Kidney capillary endothelial cell (primary cell): ENCODE data around the gene RALA.
A peak's percentile ranks its signal among the peaks of the same experiment; 100 is the strongest.
"Not testable (repeated sequence)": the region's sequence is repeated elsewhere in the genome, so short reads cannot be mapped to it uniquely, and the experiment has no call there.

Experiments
- DNase-seq: peaks from one replicate; pipeline ENCODE4 v3.0.0-alpha.2; 2018; ENCODE audit warnings: low spot score

The RALA gene

GRCh38 chr7:39727231-39728012 lies 104.0 kb downstream of the RALA start:
- DNase-seq = no peak

- peak; percentile 97 for DNase-seq
Observed at GRCh38 chr7:39732837-39733804, 109.7 kb downstream of the RALA start.

- peak; percentile 78 for DNase-seq
Observed at GRCh38 chr7:39733881-39734632, 110.7 kb downstream of the RALA start.

- DNase-seq = no peak
Observed at GRCh38 chr7:39734633-39735004, 111.2 kb downstream of the RALA start.

GRCh38 chr7:39735903-39736302 lies 112.5 kb downstream of the RALA start:
- no peak for DNase-seq

GRCh38 chr7:39741942-39742623 lies 118.7 kb downstream of the RALA start:
- peak; percentile 75 for DNase-seq

GRCh38 chr7:39744620-39745019 lies 121.2 kb downstream of the RALA start:
- no peak for DNase-seq

GRCh38 chr7:39745320-39745719 lies 121.9 kb downstream of the RALA start:
- DNase-seq = no peak

- DNase-seq = peak; percentile 69
Observed at GRCh38 chr7:39746103-39746819, 122.9 kb downstream of the RALA start.

- DNase-seq = peak; percentile 43
Observed at GRCh38 chr7:39749177-39749576, 125.8 kb downstream of the RALA start.

GRCh38 chr7:39749717-39750116 lies 126.3 kb downstream of the RALA start:
- DNase-seq = no peak

GRCh38 chr7:39750253-39751077 lies 127.1 kb downstream of the RALA start:
- no peak for DNase-seq

- DNase-seq = not testable (repeated sequence)
Observed at GRCh38 chr7:39753237-39753636, 129.9 kb downstream of the RALA start.

GRCh38 chr7:39753823-39754325 lies 130.5 kb downstream of the RALA start:
- DNase-seq = no peak

GRCh38 chr7:39754326-39755120 lies 131.2 kb downstream of the RALA start:
- DNase-seq = no peak

- DNase-seq = no peak
Observed at GRCh38 chr7:39757604-39758003, 134.2 kb downstream of the RALA start.
